ENCODE measurements around the gene VAC14.
"Not testable (repeated sequence)": the region's sequence is repeated elsewhere in the genome, so short reads cannot be mapped to it uniquely, and the experiment has no call there.

VAC14 gene

DNA sequence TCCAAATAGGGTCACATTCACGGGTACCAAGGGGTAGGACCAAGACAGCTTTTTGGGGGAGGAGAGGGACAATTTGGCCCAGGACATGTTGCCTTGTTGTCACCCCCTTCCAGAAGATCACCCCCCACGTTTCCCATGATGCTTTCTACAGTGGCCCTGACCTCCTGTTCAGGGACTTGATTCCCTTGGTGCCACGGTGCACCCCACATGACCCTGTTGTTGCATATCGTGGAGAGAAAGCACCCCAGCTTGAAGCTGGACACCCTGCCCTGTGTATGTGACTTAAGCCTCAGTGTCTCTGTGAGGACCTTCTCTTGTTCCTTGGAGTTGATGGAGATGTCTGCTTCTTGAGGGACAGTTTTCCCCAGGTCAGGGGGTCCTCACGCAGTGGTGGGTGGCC lies 142.0 kb downstream of the VAC14 start:
- no peak for DNase-seq

GRCh38 chr16:70657956-70658355 lies 143.0 kb downstream of the VAC14 start:
- DNase-seq = no peak

- DNase-seq = no peak
Observed at GRCh38 chr16:70656712-70657263, 144.2 kb downstream of the VAC14 start.

GRCh38 chr16:70656065-70656711 lies 144.8 kb downstream of the VAC14 start:
- no peak for DNase-seq

GRCh38 chr16:70653809-70654771 lies 146.9 kb downstream of the VAC14 start:
- peak; percentile 63 for DNase-seq

- DNase-seq = no peak
Observed at GRCh38 chr16:70653406-70653805, 147.6 kb downstream of the VAC14 start.

DNA sequence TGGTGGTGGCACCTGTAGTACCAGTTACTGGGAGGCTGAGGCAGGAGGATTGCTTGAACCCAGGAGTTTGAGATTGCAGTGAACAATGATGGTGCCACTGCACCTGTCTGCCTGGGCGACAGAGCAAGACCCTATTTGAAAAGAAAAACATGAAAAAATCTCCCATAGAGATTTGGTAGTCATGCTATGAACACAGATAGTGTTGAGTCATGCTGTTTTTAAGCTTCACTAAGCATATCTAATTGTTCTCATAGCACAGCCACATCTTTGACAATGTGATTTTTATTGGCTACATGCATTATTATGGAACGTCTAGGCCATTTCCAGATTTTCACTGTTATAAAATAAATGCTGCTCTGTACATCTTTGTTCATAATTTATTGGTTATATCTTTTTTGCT lies 148.6 kb downstream of the VAC14 start:
- DNase-seq = no peak

- no peak for DNase-seq
Observed at GRCh38 chr16:70651524-70651923, 149.4 kb downstream of the VAC14 start.

GRCh38 chr16:70650216-70650615 lies 150.7 kb downstream of the VAC14 start:
- DNase-seq = no peak

DNA sequence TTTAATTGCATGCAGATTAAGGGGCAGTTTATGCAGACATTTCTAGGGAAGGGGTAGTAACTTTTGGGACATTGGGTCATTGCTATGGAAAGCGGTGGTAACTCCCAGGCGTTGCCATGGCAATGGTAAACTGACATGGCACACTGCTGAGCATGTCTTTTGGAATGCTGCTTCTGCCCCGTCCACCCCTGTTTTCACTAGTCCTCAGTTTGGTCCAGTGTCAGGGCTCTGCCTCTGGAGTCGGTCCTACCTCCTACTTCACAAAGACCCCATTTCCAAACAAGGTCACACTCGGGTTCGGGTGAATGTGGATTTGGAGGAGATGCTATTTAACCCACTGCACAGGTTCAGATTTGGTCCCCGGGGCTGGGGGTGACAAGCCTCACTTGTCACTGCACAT lies 151.7 kb downstream of the VAC14 start:
- no peak for DNase-seq

DNA sequence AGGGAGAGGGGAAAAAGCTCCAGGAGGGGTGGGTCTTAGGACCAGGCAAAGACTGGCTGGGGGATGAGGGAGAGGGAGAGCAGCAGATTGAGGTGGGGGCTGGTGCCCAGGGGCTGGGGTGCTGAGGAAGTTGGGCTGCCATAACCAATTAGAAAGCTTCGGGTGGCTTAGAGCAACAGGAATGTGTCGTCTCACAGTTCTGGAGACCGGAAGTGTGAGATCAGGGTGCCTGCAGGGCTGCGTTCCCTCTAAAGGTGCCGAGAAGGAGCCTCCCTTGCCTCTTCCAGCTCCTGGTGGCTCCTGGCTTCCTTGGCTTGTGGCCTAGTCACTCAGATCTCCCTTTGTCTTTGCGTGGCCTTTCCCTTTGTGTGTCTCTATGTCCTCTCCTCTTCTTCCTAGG lies 152.4 kb downstream of the VAC14 start:
- no peak for DNase-seq

DNA sequence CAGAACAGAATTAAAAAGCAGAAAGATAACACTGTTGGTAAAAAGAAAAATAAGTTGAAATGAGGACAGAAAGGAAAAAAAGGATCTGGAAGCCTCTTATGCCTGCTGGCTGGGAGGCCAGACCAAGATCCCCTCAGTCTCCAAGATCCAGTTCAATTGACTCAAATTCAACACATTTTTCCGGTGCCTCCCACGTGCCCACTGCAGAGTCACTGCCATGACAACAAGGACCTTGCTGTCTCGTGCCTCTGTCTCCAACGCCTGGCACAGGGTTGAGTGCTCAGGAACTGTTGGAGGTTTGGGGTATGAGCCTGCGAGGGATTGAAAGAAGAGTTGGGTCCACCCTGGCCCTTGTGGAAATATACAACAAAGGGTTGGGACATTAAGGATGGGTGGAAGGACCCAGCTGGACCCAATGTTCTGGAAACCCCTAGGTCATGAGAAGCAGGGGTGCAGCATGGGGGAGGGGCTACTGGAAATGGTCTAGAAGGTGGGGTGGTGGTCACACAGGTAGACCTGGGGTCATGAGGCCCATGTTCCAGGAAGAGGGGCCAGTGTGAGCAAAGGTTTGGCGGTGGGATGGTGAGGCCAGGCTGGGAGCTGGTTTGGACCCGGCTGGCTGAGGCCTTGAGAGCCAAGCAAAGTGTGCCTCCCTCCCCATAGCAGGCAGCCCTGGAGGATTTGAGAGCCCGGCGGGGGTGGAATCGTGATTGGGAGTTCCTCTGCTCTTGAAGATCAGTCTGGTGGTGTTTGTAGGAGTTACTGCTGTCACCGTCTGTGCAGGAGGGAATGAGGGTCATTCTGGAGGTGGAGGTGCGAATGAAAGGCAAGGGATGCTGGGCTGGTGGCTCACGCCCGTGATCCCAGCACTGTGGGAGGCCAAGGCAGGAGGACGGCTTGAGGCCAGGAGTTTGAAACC lies 153.3 kb downstream of the VAC14 start:
- no peak for DNase-seq

DNA sequence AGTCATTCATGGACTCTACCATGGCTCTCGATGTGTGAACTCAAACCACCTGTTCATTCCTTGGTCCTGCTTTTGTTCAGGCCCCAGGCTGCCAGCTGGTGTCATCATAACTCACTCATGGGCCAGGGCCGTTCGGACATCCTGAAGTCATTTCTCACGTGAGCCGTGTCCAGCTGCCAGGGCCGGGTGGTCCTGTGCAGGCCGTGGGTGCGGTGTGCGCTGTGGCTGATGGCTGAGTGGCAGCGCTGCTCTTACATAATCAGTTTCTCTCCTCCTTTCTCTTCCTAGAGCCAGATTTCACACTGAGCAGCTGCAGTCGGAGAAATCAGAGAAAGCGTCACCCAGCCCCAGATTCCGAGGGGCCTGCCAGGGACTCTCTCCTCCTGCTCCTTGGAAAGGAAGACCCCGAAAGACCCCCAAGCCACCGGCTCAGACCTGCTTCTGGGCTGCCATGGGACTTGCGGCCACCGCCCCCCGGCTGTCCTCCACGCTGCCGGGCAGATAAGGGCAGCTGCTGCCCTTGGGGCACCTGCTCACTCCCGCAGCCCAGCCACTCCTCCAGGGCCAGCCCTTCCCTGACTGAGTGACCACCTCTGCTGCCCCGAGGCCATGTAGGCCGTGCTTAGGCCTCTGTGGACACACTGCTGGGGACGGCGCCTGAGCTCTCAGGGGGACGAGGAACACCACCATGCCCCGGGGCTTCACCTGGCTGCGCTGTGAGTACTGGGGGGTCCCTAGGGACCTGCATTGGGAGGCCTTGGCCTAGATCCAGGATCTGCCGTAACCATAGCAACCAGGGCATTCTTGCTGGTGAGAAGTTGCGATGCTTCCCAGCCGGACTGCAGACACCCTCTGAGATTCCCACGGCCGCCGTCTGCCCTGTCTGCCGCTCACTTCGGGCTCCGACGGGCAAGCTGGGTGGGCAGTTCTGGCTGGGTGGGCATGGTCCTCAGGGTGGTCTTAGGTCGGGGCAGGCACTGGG lies 154.4 kb downstream of the VAC14 start, which contains the start of gene IL34:
TSS of gene IL34 (plus strand) at position 300 of the 982 bp plus-strand sequence. CDS start at position 689, 389 bp downstream.
- no peak for DNase-seq

GRCh38 chr16:70644763-70645597 lies 156.0 kb downstream of the VAC14 start:
- DNase-seq = no peak

- DNase-seq = not testable (repeated sequence)
Observed at GRCh38 chr16:70643264-70643663, 157.7 kb downstream of the VAC14 start.

- no peak for DNase-seq
Observed at GRCh38 chr16:70642633-70643032, 158.3 kb downstream of the VAC14 start.

GRCh38 chr16:70638814-70639792 lies 161.9 kb downstream of the VAC14 start:
- no peak for DNase-seq
